Activated CD4-positive, alpha-beta T cell treated with anti-CD3 and anti-CD28 coated beads, Interleukin-2, amount 10 ng/mL, durations not matched to agents 24 days and 14 days (primary cell): ENCODE results near the gene STK39. TPM values are rescaled to one million over a fixed set of nuclear protein-coding genes. Genes with fewer than 3 reads are reported as not detected.
"Not testable (repeated sequence)": the region's sequence is repeated elsewhere in the genome, so short reads cannot be mapped to it uniquely, and the experiment has no call there.

Experiments used
- DNase-seq: peaks from one replicate; pipeline ENCODE4 v3.0.0; 2022
- H3K27ac Mint-ChIP-seq: one replicate; pipeline ENCODE4 v1.8.0; 2022; ENCODE audit warnings: mild to moderate bottlenecking, mixed read lengths
- H3K27me3 Mint-ChIP-seq: one replicate; pipeline ENCODE4 v1.8.0; 2022; ENCODE audit warnings: mixed read lengths
- H3K36me3 Mint-ChIP-seq: one replicate; pipeline ENCODE4 v1.8.0; 2022; ENCODE audit warnings: low read depth, mild to moderate bottlenecking, mixed read lengths
- H3K4me1 Mint-ChIP-seq: one replicate; pipeline ENCODE4 v1.8.0; 2021; ENCODE audit warnings: mixed read lengths
- H3K4me3 Mint-ChIP-seq: one replicate; pipeline ENCODE4 v1.8.0; 2022; ENCODE audit warnings: mild to moderate bottlenecking, moderate library complexity, mixed read lengths
- H3K9me3 Mint-ChIP-seq: one replicate; pipeline ENCODE4 v1.8.0; 2021; ENCODE audit warnings: mixed read lengths
- intact Hi-C: fragments of 100-400 bp; cut with micrococcal nuclease; formaldehyde crosslinking; loops from one replicate; pipeline ENCODE4 v1.15.1; 2023
- total RNA-seq: library from RNA; stranded (reverse); gene quantifications from 2 replicates; pipeline ENCODE4 v1.2.3, GENCODE V29; 2022

The STK39 gene
- total RNA-seq, 1 donor from 2014 or later: 40.9 TPM

DNA sequence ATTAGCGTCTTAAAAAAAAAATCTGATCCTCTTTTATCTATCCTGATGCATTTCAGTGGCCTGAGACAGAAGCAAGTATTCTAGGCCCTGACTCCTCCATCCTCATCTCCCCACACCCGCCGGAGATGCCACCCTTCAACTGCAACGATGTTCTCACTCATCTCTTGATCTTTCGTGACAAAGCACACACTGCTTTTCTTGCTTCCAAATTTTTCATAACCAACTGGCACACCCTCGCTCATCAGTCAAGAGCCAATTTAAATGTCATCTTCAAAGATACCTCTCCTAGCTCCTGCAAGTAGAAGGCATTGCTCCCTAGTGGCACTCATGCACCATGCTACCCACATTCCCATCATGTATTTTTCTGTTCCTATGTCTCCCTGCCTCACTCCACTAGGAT lies 115.0 kb downstream of the STK39 start:
- intact Hi-C loops: no loop called here
- H3K27ac Mint-ChIP-seq: no peak overlapping the region
- DNase-seq: no peak
- no peak overlapping the region for H3K4me3 Mint-ChIP-seq
- no peaks in the 10 kb centered on the region for H3K9me3 Mint-ChIP-seq
- peaks cover 29% of the 10 kb centered on the region for H3K36me3 Mint-ChIP-seq
- no peaks in the 10 kb centered on the region for H3K27me3 Mint-ChIP-seq
- peaks cover 5% of the 10 kb centered on the region for H3K4me1 Mint-ChIP-seq

GRCh38 chr2:168130346-168130745 lies 117.0 kb downstream of the STK39 start:
- H3K27ac Mint-ChIP-seq: peak overlapping the region; percentile 10
- H3K9me3 Mint-ChIP-seq: no peaks in the 10 kb centered on the region
- H3K36me3 Mint-ChIP-seq: peaks cover 35% of the 10 kb centered on the region
- intact Hi-C loops: no loop called here
- no peak overlapping the region for H3K4me3 Mint-ChIP-seq
- no peaks in the 10 kb centered on the region for H3K27me3 Mint-ChIP-seq
- H3K4me1 Mint-ChIP-seq: peaks cover 2% of the 10 kb centered on the region
- DNase-seq: no peak

GRCh38 chr2:168127371-168127770 lies 120.0 kb downstream of the STK39 start:
- no peak for DNase-seq
- H3K4me3 Mint-ChIP-seq: no peak overlapping the region
- intact Hi-C loops: no loop called here
- H3K9me3 Mint-ChIP-seq: no peaks in the 10 kb centered on the region
- no peak overlapping the region for H3K27ac Mint-ChIP-seq
- no peaks in the 10 kb centered on the region for H3K27me3 Mint-ChIP-seq
- H3K4me1 Mint-ChIP-seq: peaks cover 2% of the 10 kb centered on the region
- H3K36me3 Mint-ChIP-seq: peaks cover 36% of the 10 kb centered on the region

DNA sequence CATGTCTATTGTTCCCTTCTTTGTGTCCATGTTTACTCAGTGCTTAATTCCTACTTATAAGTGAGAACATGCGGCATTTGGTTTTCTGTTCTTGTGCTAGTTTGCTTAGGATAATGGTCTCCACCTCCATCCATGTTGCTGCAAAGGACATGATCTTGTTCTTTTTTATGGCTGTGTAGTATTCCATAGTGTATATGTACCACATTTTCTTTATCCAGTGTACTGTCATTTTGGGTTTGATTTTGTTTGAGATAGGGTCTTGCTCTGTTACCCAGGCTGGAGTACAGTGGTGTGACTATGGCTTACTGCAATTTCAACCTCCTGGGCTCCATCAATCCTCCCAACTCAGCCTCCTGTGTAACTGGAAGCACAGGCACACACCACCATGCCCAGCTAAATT lies 125.2 kb downstream of the STK39 start:
- intact Hi-C loops, H3K4me3 Mint-ChIP-seq, H3K27me3 Mint-ChIP-seq, H3K9me3 Mint-ChIP-seq, H3K4me1 Mint-ChIP-seq, DNase-seq, H3K27ac Mint-ChIP-seq: not testable (repeated sequence)
- H3K36me3 Mint-ChIP-seq: peaks cover 22% of the 10 kb centered on the region

GRCh38 chr2:168120730-168121129 lies 126.7 kb downstream of the STK39 start:
- DNase-seq: no peak
- Mint-ChIP-seq H3K36me3 (peaks cover 17% of the 10 kb centered on the region), H3K9me3 (no peaks in the 10 kb centered on the region), H3K4me1 (no peaks in the 10 kb centered on the region), H3K27me3 (no peaks in the 10 kb centered on the region), H3K27ac (no peak overlapping the region), H3K4me3 (no peak overlapping the region)
- intact Hi-C loops: no loop called here

DNA sequence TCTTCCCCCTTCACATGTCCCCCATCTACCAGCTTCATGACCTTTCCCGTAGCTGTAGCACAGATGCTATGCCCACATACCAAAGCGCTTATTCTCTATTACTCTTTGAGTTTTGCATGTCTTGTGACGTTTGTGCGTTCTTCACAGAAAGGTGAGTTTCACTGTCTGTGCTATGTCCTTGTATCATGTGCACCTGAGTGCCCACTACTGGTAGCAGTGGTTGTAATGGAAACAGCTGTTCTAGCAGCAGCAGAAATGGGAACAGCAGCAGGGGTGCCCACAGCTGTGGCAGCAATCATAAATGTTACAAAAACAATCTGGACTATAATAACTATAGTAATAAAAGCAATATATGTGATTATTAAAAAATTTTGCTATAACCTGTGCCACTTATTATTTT lies 127.1 kb downstream of the STK39 start:
- no peaks in the 10 kb centered on the region for H3K27me3 Mint-ChIP-seq
- H3K27ac Mint-ChIP-seq: no peak overlapping the region
- no peak overlapping the region for H3K4me3 Mint-ChIP-seq
- no peaks in the 10 kb centered on the region for H3K9me3 Mint-ChIP-seq
- intact Hi-C loops: no loop called here
- H3K4me1 Mint-ChIP-seq: no peaks in the 10 kb centered on the region
- peaks cover 16% of the 10 kb centered on the region for H3K36me3 Mint-ChIP-seq
- DNase-seq: no peak

- H3K4me3 Mint-ChIP-seq: no peak overlapping the region
- peak; percentile 80 for DNase-seq
- no peak overlapping the region for H3K27ac Mint-ChIP-seq
- H3K4me1 Mint-ChIP-seq: no peaks in the 10 kb centered on the region
- intact Hi-C loops: loop anchor here (1.0 to 10.0 kb wide), 6 partner anchors 154 to 1581 kb away; partner anchors contain the start of gene B3GALT1
- H3K9me3 Mint-ChIP-seq: no peaks in the 10 kb centered on the region
- no peaks in the 10 kb centered on the region for H3K27me3 Mint-ChIP-seq
- peaks cover 13% of the 10 kb centered on the region for H3K36me3 Mint-ChIP-seq
These were observed 127.8 kb downstream of the STK39 start for GRCh38 chr2:168119515-168120141.

- no peak overlapping the region for H3K4me3 Mint-ChIP-seq
- peaks cover 11% of the 10 kb centered on the region for H3K36me3 Mint-ChIP-seq
- intact Hi-C loops: loop anchor here (1.0 to 10.0 kb wide), 6 partner anchors 154 to 1580 kb away; partner anchors contain the start of gene B3GALT1
- no peaks in the 10 kb centered on the region for H3K27me3 Mint-ChIP-seq
- no peaks in the 10 kb centered on the region for H3K9me3 Mint-ChIP-seq
- DNase-seq: peak; percentile 79
- H3K27ac Mint-ChIP-seq: no peak overlapping the region
- H3K4me1 Mint-ChIP-seq: no peaks in the 10 kb centered on the region
These were observed 128.5 kb downstream of the STK39 start for GRCh38 chr2:168118733-168119514.

- H3K4me1 Mint-ChIP-seq: no peaks in the 10 kb centered on the region
- H3K27ac Mint-ChIP-seq: no peak overlapping the region
- no peaks in the 10 kb centered on the region for H3K27me3 Mint-ChIP-seq
- no peaks in the 10 kb centered on the region for H3K9me3 Mint-ChIP-seq
- DNase-seq: no peak
- intact Hi-C loops: loop anchor here (5.0 to 10.0 kb wide), 4 partner anchors 252 to 992 kb away; partner anchors contain the start of gene B3GALT1
- no peak overlapping the region for H3K4me3 Mint-ChIP-seq
- peaks cover 4% of the 10 kb centered on the region for H3K36me3 Mint-ChIP-seq
These were observed 130.9 kb downstream of the STK39 start for GRCh38 chr2:168116448-168116847.

- Mint-ChIP-seq H3K4me3 (no peak overlapping the region), H3K27me3 (no peaks in the 10 kb centered on the region), H3K27ac (no peak overlapping the region), H3K9me3 (no peaks in the 10 kb centered on the region), H3K4me1 (no peaks in the 10 kb centered on the region), H3K36me3 (peaks cover 4% of the 10 kb centered on the region)
- DNase-seq: no peak
- intact Hi-C loops: loop anchor here (5.0 to 10.0 kb wide), 4 partner anchors 250 to 990 kb away; partner anchors contain the start of gene B3GALT1
These were observed 132.8 kb downstream of the STK39 start for GRCh38 chr2:168114619-168115018.

DNA sequence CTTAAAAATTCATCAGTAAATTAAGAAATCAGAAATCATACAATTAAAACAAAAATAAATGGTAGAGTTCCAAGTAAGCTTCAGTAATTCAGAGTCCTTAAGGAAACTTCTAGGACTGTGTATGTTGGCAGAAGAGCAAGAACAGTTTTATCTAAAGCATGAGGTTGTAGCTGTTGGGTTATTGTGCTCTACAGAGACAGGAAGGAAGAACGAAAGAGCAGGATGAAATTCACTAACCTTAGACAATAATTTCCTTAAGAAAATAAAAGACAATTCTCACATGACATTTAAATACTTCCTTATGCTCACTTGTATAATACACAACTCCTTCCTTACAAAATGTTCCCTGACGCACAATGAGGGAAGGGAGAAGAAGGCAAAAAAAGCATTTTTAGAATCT lies 133.4 kb downstream of the STK39 start:
- Mint-ChIP-seq H3K36me3 (peaks cover 7% of the 10 kb centered on the region), H3K9me3 (no peaks in the 10 kb centered on the region), H3K27me3 (no peaks in the 10 kb centered on the region), H3K4me3 (no peak overlapping the region), H3K27ac (no peak overlapping the region), H3K4me1 (no peaks in the 10 kb centered on the region)
- no peak for DNase-seq
- intact Hi-C loops: loop anchor here (10.0 kb wide), 3 partner anchors 249 to 989 kb away; partner anchors contain the start of gene B3GALT1

- no peaks in the 10 kb centered on the region for H3K4me1 Mint-ChIP-seq
- H3K27me3 Mint-ChIP-seq: no peaks in the 10 kb centered on the region
These were observed 140.1 kb downstream of the STK39 start for GRCh38 chr2:168107322-168107721.

DNA sequence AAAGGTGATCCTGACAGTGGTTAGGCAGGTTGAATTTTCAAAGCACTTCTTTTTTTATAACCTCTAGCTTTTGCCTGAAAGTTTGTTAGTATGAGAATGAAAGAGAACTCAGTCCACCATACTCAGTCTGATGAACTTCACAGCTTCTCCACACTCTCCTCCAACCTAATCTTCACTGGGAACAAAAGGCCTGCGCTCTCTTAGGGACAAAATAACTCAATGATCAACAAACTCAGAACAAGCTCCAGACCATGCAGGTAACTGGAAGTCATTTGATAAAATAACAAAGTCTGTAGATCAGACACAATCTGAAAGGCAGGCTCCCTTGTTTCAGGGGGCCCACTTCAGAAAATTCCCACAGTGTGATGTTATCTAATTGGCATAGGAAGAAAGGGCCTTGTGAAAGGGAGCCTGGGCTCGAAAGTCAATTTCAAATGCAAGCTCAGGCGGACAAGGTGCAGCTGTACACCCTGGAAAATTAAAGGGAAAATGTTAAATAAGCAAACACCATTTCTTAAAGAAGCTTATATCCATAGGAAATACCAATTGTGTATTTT lies 142.2 kb downstream of the STK39 start:
- H3K9me3 Mint-ChIP-seq: peaks cover 8% of the 10 kb centered on the region
- intact Hi-C loops: no loop called here
- H3K36me3 Mint-ChIP-seq: peaks cover 20% of the 10 kb centered on the region

More at GRCh38 chr2:168107322-168107721, 140.1 kb downstream of the STK39 start:
- H3K9me3 Mint-ChIP-seq: no peaks in the 10 kb centered on the region
- no peak overlapping the region for H3K27ac Mint-ChIP-seq
- no peak for DNase-seq
- intact Hi-C loops: no loop called here
- H3K36me3 Mint-ChIP-seq: peaks cover 11% of the 10 kb centered on the region
- H3K4me3 Mint-ChIP-seq: no peak overlapping the region

DNA sequence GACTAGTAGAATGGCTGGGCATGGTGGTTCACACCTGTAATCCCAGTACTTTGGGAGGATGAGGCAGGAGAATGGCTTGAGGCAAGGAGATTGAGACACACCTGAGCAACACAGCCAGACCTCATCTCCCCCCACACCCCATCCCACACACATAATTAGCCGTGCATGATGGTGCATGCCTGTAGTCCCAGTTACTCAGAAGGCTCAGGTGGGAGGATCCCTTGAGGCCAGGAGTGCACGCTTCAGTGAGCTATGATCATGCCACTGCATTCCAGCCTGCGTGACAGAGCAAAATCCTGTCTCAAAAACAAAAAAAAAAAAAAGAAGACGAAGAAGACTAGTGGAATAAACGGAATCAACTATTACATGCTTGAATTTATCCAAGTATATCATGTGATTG lies 150.0 kb downstream of the STK39 start:
- H3K27me3 Mint-ChIP-seq: no peaks in the 10 kb centered on the region
- DNase-seq: no peak
- H3K9me3 Mint-ChIP-seq: peaks cover 8% of the 10 kb centered on the region
- intact Hi-C loops: no loop called here
- H3K27ac Mint-ChIP-seq: no peak overlapping the region
- peaks cover 13% of the 10 kb centered on the region for H3K36me3 Mint-ChIP-seq
- H3K4me3 Mint-ChIP-seq: no peak overlapping the region
- no peaks in the 10 kb centered on the region for H3K4me1 Mint-ChIP-seq

More for the DNA sequence above, 142.2 kb downstream of the STK39 start:
- no peak for DNase-seq
- no peaks in the 10 kb centered on the region for H3K4me1 Mint-ChIP-seq
- no peak overlapping the region for H3K4me3 Mint-ChIP-seq
- no peak overlapping the region for H3K27ac Mint-ChIP-seq
- H3K27me3 Mint-ChIP-seq: no peaks in the 10 kb centered on the region
